A204.1 (cell line): ENCODE results near the gene CAPN8.

Experiments used
- FAIRE-seq: peaks from 2 replicates; lab custom pipeline; 2012; peaks lifted over from hg19 to GRCh38; lab: Jason Lieb, UNC

Gene CAPN8

GRCh38 chr1:223654083-223654482, 11.4 kb downstream of the CAPN8 start:
- no peak for FAIRE-seq

GRCh38 chr1:223653431-223653830, 12.1 kb downstream of the CAPN8 start:
- FAIRE-seq = no peak

- no peak for FAIRE-seq
Measured at GRCh38 chr1:223653015-223653414, 12.5 kb downstream of the CAPN8 start.

DNA sequence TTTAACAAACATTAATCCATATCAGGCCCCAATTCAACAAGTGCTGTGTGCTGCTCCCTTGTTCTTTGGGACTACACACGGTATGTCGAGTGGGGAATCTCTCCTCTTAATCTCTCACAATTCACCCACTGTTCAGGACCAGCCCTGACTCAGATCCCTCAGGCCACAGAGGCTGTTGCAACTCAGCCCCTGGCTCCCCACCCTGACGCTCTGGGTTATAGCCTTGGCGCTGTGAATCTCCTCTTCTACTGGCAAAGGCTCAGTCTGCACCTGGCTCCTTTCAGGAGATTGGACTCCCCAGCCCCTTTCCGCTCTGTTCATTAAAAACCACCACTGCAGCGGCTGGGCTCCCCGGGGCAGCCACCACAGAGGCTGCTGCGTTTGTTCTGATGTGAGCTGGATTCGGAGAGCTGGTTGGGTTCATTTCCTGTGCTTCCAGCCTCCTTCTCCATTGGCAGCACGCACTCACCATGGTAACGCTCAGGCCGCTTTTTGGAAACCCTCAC, 13.0 kb downstream of the CAPN8 start:
- FAIRE-seq = no peak

GRCh38 chr1:223651291-223651991, 14.1 kb downstream of the CAPN8 start:
- no peak for FAIRE-seq

GRCh38 chr1:223650465-223650864, 15.0 kb downstream of the CAPN8 start:
- no peak for FAIRE-seq

DNA sequence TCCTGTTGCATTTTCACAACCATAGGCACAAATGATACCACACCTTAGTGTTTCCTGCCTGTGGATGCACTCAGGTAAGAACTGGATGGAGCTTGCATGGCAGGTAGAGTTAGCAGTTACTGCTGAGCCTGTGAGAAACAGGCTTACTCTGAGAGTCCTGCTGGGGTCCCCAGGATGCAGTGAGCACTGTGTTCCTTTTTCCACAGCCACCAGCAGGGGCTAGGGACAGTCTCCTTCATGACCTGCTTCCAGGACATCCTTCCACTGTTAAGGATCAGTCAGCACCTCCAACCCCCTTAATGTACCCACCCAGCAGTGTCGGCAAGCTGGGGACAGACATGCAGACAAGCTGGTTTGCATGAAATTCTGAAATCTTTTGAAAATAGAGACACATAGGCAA, 16.3 kb downstream of the CAPN8 start:
- no peak for FAIRE-seq

DNA sequence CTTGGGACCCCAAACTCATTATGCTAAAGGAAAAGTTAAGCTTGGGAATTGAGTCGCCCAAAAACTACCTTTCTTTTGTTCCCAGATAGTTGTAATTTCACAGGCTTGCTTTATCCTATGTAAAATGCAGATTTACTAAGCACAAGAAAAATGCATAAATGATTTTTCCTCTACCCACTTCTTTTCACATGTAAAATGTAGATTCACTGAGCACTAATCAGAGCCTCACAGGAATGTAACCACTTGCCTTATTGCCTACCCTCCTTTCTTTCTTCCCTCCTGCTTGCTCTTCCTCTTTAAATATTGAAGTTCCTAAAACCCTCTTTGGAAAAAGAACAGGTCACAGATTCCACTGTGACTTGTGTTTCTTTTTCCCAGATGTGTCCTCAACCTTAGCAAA, 18.3 kb downstream of the CAPN8 start:
- FAIRE-seq = no peak

DNA sequence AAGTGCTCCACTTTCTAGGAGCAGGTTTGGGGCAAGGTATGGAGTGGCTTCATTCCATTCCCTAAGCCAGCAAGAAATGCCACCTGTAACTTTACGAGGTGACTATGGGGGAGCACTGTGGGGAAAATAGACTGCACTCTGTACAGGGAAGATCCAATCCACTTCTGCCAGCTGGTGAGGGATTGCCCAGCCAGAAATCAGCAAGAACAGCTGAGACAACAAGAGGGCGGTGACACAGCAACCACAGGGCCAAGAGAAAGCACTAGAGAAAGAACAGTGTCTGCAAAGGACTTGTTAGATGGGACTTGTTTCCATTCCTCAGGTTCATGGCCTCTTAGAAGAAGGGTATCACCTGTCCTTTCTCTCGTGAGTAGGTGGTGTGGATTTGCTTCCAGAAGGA, 19.6 kb downstream of the CAPN8 start:
- FAIRE-seq = no peak

GRCh38 chr1:223642237-223642636, 23.3 kb downstream of the CAPN8 start:
- FAIRE-seq = no peak

DNA sequence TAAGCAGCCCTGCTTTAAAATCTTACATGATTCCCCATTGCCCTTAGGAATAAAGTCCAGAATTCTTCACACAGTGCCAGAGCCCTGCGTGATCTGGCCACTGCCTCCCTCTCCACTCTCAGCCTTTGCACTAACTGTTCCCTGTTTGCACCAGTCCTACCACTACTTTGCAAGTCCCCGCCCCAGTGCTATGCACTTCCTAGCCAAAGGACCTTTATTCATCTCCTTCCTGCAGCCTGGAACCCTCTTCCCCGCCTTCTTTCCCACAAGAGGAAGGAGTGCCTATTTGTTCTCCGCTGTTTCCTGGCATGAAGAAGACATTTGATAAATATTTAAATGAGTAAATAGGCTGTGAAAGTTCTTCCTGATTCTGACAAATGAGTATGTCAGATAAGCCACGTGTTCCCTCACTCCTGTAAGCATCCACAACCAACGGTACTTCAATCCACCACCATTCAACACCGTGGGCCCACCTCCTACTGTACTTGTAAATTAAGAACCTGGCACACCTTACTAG, 23.9 kb downstream of the CAPN8 start:
- no peak for FAIRE-seq

DNA sequence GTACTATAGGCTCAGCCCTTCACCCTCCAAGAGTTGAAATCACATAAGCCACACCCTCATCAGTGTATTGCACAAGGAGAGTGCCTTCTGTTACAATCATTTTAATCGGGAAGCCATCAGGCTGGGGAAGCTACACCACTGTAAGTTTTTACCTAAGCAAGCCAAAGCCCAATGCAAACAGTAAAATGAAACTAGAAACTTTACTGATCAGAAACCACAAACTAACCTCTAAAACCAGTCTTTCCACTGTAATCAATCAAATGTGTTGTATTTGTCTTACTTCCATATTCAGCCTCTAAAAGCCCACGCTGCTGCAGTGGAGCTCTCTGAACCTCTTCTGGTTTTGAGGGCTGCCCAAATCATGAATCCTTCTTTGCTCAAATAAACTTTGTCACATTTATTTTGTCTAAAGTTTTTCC, 26.2 kb downstream of the CAPN8 start:
- FAIRE-seq = no peak

DNA sequence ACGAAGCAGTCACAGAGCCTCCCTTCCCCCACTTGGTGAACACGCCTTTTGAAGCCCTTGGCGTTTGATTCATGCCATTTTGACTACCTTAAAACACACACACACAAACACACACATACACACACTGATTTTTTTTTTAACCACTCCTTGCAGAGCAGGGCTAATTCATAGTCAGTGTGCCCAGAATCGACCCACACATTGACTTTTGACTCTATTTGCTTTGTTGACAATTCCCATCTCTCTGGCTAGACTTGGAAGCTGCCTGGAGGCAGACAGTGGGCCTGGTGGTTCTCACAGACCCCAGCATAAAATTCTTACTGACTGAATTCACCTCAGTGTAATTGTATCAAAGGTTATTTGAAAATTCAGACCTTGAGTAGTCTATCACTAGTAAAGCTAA, 30.3 kb downstream of the CAPN8 start:
- FAIRE-seq = no peak

GRCh38 chr1:223634423-223634822, 31.1 kb downstream of the CAPN8 start:
- no peak for FAIRE-seq

- no peak for FAIRE-seq
Measured at GRCh38 chr1:223631956-223632355, 33.5 kb downstream of the CAPN8 start.

- FAIRE-seq = no peak
Measured at GRCh38 chr1:223631473-223631872, 34.0 kb downstream of the CAPN8 start.

DNA sequence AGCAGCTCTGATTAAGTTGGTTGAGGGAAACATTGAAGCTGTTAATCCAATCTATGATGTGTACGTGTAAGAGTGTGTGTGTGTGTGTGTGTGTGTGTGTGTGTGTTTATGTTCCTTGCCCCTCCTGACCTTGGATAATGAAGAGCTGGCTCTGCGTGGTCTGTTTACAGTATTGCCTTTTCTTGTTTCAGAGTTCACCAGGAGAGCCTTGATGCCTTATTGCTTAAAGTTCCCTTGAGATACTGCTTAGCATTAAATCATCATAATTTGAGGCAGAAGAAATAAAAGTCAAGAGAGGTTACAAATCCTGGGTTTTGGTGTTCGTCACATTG, 36.4 kb downstream of the CAPN8 start:
- FAIRE-seq = no peak

DNA sequence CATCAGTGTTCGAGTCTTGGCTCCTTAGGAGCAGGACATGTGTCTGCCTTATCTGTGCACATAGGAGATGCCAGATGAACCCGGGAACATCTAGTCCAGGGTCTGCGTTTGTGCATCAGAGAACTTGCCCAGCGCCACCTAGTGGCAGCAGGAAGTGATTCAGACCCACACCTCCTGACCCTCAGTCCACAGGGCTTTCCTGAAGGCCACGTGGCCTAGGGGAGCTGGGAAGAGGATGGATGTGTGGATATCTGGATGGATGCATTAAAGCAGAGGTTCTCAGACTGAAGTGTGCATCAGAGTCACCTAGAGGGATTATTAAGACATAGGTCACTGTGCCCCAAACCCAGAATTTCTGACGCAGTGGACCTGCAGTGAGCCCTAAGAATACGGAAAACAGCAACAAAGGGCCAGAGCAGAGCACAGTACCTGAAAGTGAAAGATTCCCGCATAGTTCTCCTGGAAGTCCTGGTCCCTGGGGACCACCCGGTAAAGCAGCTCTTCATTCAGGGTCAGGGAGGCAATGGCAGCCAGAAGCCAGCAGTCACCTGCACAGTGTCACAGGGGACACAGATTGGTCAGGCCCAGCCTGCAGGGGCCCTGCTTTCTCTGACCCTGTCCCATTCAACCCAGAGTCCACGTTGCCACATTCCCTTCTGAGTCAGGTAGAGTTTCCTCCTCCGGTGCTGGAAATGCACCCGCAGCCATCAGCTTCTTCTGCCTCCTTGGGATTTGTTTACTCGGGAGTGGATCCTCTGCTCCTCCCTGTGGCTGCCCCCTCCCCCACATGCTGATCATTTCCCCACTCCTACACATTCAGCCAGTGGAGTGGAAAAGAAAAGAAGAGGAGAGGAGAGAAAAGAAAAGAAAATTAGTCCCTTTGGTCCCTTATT, 37.0 kb downstream of the CAPN8 start:
- no peak for FAIRE-seq

GRCh38 chr1:223622132-223622842, 43.2 kb downstream of the CAPN8 start:
- no peak for FAIRE-seq

DNA sequence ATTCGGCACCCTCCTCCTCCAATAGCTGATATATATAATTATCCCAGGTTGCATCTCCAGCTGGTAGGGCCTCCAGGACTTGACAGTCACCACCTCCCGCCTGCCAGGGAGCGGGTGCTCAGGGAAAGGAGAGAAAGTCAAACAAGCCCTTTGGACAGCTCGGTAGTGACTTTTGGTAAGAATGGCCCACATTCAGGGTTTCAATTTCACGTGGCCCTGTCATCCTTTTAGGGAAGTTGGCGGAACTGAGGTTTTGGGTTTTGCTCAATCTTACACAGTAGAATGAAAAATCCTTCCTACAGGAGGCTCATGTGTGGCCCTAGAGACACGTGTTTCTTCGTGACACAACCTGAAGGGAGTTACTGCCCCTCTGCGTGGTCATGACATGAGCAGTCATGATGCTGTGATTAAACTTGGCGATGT, 44.2 kb downstream of the CAPN8 start:
- no peak for FAIRE-seq

GRCh38 chr1:223620297-223620897, 45.1 kb downstream of the CAPN8 start:
- no peak for FAIRE-seq

- FAIRE-seq = no peak
Measured at GRCh38 chr1:223618680-223619079, 46.8 kb downstream of the CAPN8 start.
